CD4-positive, alpha-beta T cell treated with Interleukin-17A for 4 hours (primary cell): ENCODE results near the gene CCDC59.
A peak's percentile ranks its signal among the peaks of the same experiment; 100 is the strongest.
"Not testable (repeated sequence)": the region's sequence is repeated elsewhere in the genome, so short reads cannot be mapped to it uniquely, and the experiment has no call there.

Experiments used
- DNase-seq: peaks from one replicate; pipeline ENCODE4 v3.0.0-alpha.2; 2020; ENCODE audit warnings: mixed read lengths

The CCDC59 gene

GRCh38 chr12:82358200-82359114 is at the start of gene CCDC59, which contains the start of gene METTL25:
Gene CCDC59, minus strand, starts transcription at chr12:82358387. Its CDS starts 11 bp downstream, at chr12:82358376.
Gene METTL25, plus strand, starts transcription at chr12:82358529. Its CDS starts 37 bp downstream, at chr12:82358566.
- DNase-seq = peak; percentile 98

GRCh38 chr12:82407481-82407880 is 49.3 kb upstream of the CCDC59 start:
- DNase-seq = no peak

GRCh38 chr12:82406651-82407050 is 48.5 kb upstream of the CCDC59 start:
- no peak for DNase-seq

GRCh38 chr12:82400819-82401218 is 42.6 kb upstream of the CCDC59 start:
- DNase-seq = no peak

GRCh38 chr12:82398879-82399278 is 40.7 kb upstream of the CCDC59 start:
- DNase-seq = no peak

- DNase-seq = no peak
Observed at GRCh38 chr12:82383930-82384552, 25.9 kb upstream of the CCDC59 start.

- DNase-seq = no peak
Observed at GRCh38 chr12:82378997-82379396, 20.8 kb upstream of the CCDC59 start.

- no peak for DNase-seq
Observed at GRCh38 chr12:82375201-82375600, 17.0 kb upstream of the CCDC59 start.

GRCh38 chr12:82366197-82366596 is 8.0 kb upstream of the CCDC59 start:
- DNase-seq = no peak

GRCh38 chr12:82363990-82364389 is 5.8 kb upstream of the CCDC59 start:
- DNase-seq = no peak

- DNase-seq = no peak
Observed at GRCh38 chr12:82361461-82361915, 3.3 kb upstream of the CCDC59 start.

GRCh38 chr12:82360834-82361233 is 2.6 kb upstream of the CCDC59 start:
- not testable (repeated sequence) for DNase-seq

GRCh38 chr12:82359115-82359478 is 910 bp upstream of the CCDC59 start:
- DNase-seq = peak; percentile 11

GRCh38 chr12:82357845-82358199 is 365 bp downstream of the CCDC59 start:
- DNase-seq = no peak

- no peak for DNase-seq
Observed at GRCh38 chr12:82357340-82357739, 847 bp downstream of the CCDC59 start.

- no peak for DNase-seq
Observed at GRCh38 chr12:82351390-82351789, 6.8 kb downstream of the CCDC59 start.

GRCh38 chr12:82350161-82350560 is 8.0 kb downstream of the CCDC59 start:
- DNase-seq = no peak

GRCh38 chr12:82329508-82329907 is 28.7 kb downstream of the CCDC59 start:
- DNase-seq = no peak

- no peak for DNase-seq
Observed at GRCh38 chr12:82327861-82328260, 30.3 kb downstream of the CCDC59 start.

- DNase-seq = no peak
Observed at GRCh38 chr12:82326905-82327503, 31.2 kb downstream of the CCDC59 start.

- no peak for DNase-seq
Observed at GRCh38 chr12:82325540-82326336, 32.4 kb downstream of the CCDC59 start.

GRCh38 chr12:82319276-82319675 is 38.9 kb downstream of the CCDC59 start:
- no peak for DNase-seq

- DNase-seq = no peak
Observed at GRCh38 chr12:82314406-82314892, 43.7 kb downstream of the CCDC59 start.
